Fibroblast of skin of left quadriceps (primary cell): ENCODE data around the gene OR10AG1.

Source experiments
- DNase-seq, 2 experiments: peaks; one replicate each; pipeline ENCODE4 v3.0.0-alpha.2; 2013; ENCODE audit warnings: low read depth in 2 of 2

The OR10AG1 gene, protein sequence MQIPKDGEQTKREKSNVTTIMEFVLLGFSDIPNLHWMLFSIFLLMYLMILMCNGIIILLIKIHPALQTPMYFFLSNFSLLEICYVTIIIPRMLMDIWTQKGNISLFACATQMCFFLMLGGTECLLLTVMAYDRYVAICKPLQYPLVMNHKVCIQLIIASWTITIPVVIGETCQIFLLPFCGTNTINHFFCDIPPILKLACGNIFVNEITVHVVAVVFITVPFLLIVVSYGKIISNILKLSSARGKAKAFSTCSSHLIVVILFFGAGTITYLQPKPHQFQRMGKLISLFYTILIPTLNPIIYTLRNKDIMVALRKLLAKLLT

DNA sequence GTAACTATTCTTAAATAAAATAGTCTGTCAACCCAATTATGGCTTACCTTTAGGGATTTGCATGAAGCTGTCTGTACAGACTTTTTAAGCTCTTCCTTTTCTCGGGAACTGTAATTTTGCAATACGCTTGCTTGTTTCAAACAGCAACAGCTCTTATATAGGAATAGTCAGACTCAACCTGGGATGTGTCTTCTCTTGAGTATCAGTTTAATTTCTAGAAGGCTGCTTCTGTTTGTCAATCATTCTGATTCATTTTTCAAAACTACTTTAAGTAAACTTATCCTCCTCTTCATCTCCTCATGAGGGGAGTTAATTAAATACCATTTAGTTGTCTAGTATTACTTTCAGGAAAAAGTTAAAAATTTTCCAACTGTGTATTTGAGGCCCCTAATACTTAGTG lies at the start of gene OR10AG1:
Gene OR10AG1 (minus strand): TSS at position 101 of the 400 bp plus-strand sequence. CDS start 38 bp downstream, at position 63.
- no peak for DNase-seq

DNA sequence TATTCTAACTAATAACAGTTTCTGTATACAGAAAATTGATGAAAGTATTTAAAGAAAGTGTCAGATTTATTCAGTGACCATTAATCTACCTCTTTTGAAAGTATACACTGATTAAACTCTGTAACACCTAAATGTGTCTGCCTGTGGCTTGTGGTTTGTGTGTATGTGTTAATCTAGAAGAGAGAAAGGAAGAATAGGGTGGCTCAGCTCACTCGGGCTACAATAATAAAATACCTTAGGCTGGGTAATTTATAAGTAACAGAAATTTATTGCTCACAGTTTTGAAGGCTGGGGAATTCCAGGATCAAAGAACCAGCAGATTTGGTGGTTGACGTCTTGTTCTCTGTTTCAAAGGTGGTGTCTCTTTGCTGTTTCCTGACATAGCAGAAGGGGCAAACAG lies 44.1 kb upstream of the OR10AG1 start:
- no peak for DNase-seq

DNA sequence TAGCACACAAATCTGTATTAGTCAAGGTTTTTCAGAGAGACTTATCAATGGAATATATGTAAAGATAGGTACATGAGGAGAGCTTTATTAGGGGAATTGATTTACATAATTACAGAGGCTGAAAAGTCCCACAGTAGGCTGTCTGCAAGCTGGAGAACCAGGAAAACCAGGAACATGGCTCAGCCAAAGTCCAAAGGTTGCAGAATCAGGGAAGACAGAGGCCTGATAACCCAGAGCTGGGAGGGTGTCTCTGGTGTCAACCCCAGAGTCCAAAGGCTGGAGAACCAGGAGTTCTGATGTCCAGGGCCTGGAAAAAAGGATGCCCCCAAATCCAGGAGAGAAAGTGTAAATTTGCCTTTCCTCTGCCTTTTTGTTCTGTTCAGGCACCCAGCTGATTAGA lies 41.0 kb upstream of the OR10AG1 start:
- DNase-seq = no peak

DNA sequence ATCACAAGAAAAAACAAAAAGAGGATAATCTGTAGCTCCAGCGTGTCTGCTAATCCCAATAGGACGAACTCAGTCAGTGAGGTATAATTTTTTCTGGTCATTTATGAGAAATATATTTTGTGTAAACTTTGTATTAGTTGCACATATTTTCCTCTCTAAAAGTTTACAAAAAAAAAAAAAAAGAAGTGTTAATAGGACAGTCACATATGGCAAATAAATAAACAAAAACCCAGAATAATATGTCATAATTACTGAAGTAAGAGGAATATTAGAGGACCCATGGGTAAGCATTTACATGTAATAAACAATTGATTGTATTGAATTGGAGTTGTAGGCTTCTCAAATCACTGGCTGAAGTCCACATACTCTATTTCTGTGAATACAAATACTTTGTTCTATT lies 24.8 kb upstream of the OR10AG1 start, which contains the start of gene OR5F1:
Gene OR5F1 (minus strand): TSS at position 101 of the 400 bp plus-strand sequence. CDS start 0 bp downstream, at position 101.
- DNase-seq = no peak

DNA sequence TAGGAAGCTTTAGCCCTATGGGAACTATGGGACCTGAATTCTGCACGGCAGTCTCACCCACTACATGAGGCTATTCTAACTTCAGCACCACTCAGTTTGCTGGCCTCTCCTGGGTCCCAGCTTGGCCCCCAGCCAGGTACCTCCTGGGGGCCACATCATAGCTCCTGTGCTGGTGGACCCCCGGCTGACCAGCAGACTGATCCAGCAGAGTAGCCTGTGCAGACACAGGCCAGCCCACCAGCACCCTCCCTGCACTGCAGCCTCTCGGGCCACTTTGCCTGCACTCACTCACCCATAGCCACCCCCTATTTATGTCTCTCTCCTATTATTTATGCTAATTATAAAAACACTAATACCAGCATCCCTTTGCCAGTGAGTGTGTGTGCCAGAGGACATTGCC lies 1.2 kb upstream of the OR10AG1 start:
- DNase-seq = no peak

DNA sequence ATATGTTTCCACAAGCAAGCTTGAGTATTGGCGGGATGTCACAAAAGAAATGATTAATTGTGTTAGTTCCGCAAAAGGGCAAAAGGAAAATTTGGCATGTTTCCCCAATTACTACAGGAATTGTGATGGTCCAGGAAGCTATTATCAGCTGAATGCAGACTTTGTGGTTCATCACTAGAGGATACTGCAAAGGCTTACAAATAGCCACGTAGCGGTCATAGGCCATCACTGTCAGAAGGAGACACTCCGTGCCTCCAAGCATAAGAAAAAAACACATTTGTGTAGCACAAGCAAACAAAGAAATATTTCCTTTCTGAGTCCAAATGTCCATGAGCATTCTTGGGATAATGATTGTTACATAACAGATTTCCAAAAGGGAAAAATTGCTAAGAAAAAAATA lies 1.8 kb downstream of the OR10AG1 start:
- DNase-seq = no peak

DNA sequence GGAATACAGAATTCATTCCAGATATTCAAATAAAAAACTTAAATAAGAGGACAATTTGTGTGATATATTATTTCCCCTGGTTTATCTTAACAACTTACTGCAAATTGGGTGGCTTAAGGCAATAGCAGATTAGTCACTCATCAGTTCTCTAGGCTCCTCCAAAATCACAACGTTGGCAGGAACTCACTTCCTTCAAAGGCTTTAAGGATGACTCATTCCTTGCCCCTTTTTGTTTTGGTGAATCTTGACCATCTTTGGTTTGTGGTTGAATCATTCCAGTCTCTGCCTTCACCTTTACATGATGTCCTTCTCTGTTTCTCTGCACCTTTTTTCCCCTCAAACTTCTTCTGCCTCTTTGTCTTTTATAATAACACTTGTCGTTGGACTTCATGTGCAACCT lies 3.4 kb downstream of the OR10AG1 start:
- no peak for DNase-seq

DNA sequence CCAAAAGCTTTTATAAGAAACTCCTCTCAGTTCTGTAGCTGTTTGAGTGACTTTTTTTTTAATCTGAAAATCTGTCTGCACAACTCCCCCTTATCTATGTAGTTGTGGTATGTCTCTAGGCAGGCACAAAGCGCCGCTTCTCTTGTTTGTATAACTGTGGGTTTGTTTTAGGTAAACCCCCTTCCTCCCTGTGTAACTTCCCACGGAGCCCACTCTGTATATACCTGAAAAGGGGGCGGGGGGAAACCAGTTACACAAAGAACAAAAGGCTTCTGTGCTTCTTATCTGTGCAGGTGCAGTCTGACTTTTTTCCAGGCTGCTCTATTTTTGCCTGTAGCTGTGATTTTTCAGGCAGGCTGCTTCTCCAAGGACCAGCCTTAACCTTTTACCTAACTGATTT lies 13.2 kb downstream of the OR10AG1 start:
- DNase-seq = no peak

DNA sequence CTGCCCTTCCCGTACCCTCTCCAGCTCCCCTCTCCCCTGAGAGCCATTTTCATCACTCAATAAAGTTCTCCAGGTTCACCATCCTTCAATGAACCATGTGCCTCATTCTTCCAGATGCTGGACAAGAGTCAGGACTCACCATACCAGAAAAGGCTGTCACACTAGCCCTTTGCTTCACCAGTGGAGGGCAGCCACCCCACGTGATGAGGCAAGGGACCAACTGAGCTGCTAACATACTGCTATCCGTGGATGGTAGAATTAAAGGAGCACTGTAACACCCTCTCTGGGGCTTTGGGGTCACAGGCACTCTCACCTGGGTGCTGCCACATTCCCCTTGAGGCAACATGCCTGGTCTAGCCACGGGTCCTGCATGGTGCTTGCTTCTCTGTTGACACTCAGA lies 20.4 kb downstream of the OR10AG1 start:
- no peak for DNase-seq

DNA sequence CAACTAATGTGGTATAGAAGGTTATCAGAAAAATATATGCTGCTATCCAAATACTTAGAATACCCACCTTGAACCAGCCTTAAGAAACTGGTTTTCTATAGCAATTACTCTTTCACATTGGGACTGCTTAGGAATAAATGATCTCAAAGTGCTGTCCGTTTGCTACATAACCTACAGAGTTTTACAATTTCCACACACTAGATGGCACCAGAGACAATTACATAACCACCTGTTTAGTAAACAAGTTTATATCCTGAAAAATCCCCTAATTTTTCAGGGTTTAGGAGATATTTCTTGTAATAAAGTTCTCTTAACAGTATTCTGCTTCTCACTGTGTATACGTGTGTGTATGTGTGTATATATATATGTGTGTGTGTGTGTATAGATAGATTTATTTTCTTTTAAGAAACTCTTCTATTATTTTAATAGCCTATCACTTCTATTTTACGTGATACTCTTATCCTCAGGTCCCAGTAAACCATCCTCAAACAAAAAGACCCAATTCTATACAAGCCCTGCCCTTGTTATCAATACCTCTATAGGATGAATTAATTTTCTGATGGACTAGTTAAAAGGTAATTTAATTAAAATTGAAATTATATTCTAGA lies 26.9 kb downstream of the OR10AG1 start:
- DNase-seq = no peak

DNA sequence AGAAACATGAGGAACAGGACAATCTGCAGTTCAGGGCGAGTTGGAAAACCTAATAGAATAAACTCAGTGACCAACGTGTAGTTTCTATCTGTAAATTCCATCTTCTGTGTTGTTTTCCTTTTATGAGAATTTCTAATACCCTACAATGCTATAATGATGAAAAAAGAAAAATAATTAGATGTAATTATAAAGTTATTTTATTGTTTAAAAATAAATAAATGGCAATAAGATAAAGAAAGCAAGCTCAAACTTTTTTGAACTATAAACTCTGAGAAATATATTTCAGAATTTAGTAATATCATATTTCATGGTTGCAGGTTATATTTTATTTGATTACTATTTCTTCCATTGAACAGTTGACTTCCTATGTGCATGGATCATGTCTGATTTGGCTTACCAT lies 33.4 kb downstream of the OR10AG1 start, which contains the start of gene OR5I1:
Gene OR5I1 (minus strand): TSS at position 101 of the 400 bp plus-strand sequence. CDS start 0 bp downstream, at position 101.
- no peak for DNase-seq

DNA sequence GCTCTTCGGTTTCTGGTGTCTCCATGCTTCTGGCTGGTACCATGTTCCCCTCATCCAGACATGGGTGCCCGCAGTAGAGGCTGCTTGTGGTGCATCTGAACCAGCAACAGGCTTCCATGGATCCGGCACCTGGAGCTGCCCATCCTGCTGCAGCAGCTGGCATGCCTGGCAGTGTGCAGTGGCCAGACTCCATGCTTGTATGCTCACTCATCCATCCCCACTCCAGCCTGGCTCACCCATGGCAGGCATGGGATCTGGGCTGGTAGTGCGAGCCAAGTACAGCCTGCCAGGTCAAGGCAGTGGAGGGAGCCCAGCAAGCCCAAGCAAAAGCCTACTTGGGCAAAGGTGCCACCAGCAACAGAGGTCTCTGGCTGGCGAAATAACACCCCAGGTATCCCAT lies 49.2 kb downstream of the OR10AG1 start:
- DNase-seq = no peak
